Fibroblast of villous mesenchyme (primary cell): Measurements from ENCODE around the gene SIRT2. TPM values are rescaled to one million over a fixed set of nuclear protein-coding genes. Genes with fewer than 3 reads are reported as not detected.

Experiments used
- DNase-seq: peaks from one replicate; pipeline ENCODE4 v3.0.0-alpha.2; 2010; ENCODE audit warnings: low read depth
- H3K4me3 ChIP-seq: 2 replicates; pipeline ENCODE4 v1.5.1; 2011; ENCODE audit warnings: low read depth, mild to moderate bottlenecking, low read length
- total RNA-seq: library from RNA; depleted of rRNA; stranded (reverse); fragments of >200 nt; gene quantifications from 2 replicates; pipeline ENCODE4 v1.2.3, GENCODE V29; 2012
- TF ChIP-seq, protein P1 (sequence below): IDR thresholded peaks from 2 replicates; pipeline ENCODE4 v1.5.1; 2012; ENCODE audit warnings: low read depth, mild to moderate bottlenecking, low read length; ENCODE audit not compliant: insufficient read depth

SIRT2 gene
- total RNA-seq, 1 donor: 45.3 TPM

- H3K4me3 ChIP-seq: no peak overlapping the region
- DNase-seq: no peak
- TF ChIP-seq, protein P1, sequence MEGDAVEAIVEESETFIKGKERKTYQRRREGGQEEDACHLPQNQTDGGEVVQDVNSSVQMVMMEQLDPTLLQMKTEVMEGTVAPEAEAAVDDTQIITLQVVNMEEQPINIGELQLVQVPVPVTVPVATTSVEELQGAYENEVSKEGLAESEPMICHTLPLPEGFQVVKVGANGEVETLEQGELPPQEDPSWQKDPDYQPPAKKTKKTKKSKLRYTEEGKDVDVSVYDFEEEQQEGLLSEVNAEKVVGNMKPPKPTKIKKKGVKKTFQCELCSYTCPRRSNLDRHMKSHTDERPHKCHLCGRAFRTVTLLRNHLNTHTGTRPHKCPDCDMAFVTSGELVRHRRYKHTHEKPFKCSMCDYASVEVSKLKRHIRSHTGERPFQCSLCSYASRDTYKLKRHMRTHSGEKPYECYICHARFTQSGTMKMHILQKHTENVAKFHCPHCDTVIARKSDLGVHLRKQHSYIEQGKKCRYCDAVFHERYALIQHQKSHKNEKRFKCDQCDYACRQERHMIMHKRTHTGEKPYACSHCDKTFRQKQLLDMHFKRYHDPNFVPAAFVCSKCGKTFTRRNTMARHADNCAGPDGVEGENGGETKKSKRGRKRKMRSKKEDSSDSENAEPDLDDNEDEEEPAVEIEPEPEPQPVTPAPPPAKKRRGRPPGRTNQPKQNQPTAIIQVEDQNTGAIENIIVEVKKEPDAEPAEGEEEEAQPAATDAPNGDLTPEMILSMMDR: no peak
Observed at GRCh38 chr19:38928391-38929001, 29.1 kb upstream of the SIRT2 start.

DNA sequence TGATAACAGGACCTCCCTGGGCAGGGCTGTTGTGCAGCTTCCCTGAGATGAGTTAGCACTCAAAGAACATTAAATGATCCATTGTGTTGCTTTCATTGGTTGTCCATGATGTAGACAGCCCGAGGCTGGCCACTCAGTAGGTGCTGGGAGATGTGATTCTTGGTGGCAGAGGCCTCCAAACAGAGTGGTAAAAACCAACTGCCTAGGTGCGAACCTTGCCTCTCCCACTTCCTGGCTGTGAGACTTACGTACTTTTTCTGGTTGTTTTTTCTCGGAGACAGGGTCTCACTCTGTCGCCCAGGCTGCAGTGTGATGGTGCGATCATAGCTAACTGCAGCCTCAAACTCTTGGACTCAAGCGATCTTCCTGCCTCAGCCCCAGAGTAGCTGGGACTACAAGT, 25.0 kb upstream of the SIRT2 start:
- DNase-seq: no peak
- H3K4me3 ChIP-seq: no peak overlapping the region
- TF ChIP-seq, protein P1: no peak

DNA sequence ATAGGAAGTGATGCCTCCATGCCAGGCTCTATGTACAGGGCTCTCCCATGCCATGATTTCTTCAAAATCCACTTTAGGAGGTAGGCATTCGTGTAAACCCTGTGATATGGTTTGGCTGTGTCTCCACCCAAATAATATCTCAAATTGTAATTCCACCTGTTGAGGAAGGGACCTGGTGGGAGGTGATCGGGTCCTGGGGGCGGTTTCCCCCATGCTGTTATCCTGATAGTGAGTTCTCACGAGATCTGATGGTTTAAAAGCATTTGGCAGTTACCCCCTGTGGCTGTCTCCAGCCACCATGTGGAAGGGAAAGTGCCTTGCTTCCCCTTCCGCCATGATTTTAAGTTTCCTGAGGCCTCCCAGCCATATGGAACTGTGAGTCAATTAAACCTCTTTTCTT, 23.1 kb upstream of the SIRT2 start:
- TF ChIP-seq, protein P1: no peak
- DNase-seq: no peak
- no peak overlapping the region for H3K4me3 ChIP-seq

DNA sequence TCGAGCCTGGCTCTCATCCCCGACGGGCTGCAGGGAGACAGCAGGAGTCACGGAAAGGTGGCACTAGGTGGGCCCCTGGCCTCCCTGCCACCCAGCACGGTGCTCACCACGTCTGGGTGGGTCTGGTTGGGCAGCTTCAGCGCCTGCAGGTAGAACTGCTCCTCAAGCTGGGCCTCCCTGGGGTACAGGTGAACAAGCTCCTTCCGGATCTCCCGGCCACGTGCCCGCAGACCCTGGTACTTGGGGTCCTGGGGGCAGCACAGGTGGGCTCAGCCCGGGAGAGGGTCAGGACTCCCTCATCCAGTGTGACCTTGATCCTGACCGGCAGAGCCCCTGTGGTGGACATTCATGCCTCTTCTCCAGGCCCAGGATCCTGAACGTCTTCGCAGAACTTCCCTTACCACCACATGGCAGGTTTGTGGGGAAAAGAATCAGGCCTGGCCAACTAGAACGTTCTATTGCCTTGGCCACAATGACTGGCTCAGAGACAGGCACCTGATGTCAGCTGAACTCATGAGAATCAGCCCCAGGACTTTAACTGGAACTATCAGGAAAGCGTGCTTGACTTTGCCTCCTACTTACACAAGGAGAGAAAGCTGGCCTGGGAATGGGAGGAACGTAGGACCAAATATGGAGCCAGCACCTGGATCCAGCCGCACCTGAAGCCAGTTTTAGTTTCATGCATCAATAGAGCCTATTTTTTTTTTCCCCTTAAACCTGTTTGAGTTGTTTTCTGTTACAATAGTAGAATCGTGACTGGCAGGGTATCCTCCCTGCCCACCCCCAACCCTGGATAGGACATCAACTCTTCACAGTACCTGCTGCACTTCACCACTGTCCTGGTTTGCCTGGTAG, 22.2 kb upstream of the SIRT2 start:
- TF ChIP-seq, protein P1: no peak
- DNase-seq: no peak
- H3K4me3 ChIP-seq: no peak overlapping the region

GRCh38 chr19:38920602-38921419, 21.4 kb upstream of the SIRT2 start:
- TF ChIP-seq, protein P1: no peak
- H3K4me3 ChIP-seq: no peak overlapping the region
- no peak for DNase-seq

GRCh38 chr19:38919837-38920601, 20.6 kb upstream of the SIRT2 start:
- H3K4me3 ChIP-seq: no peak overlapping the region
- DNase-seq: no peak
- TF ChIP-seq, protein P1: no peak
